ENCODE measurements around the gene SLC25A52. TPM values are rescaled to one million over a fixed set of nuclear protein-coding genes. Genes with fewer than 3 reads are reported as not detected.

The SLC25A52 gene
- total and polyA plus RNA-seq, 2 donors (not counting 3 experiments of a cell fraction or from before 2014, with no cell fraction given) = 0.06 TPM; not detected in 1

DNA sequence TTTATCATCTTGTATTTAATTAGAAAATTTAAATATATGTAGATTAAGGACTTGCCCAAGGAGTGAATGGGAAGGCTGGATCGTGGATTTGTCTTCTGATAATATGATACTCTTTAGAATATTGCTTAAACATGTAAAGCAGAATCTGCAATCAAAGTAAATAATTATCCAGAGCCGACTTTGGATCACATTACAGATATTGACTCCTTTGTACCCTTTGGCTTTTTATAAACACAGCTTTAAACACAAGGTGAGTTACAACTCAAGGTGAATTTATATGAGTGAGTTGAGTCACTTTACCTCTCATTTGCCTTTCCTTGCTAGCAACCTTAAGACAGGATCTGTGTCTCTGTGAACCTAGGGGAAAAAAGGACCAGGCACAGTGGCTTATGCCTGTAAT, 37.7 kb upstream of the SLC25A52 start:
- FAIRE-seq (no peak), DNase-seq (ENCODE audit: low read depth, low spot score) (no peak)
- H3K4me1 ChIP-seq (ENCODE audit: control insufficient read depth, extremely low read depth, insufficient read depth, low read length) = no peaks in the 10 kb centered on the region
- H3K27me3 ChIP-seq (ENCODE audit: control insufficient read depth in 2 of 2, insufficient read depth in 2 of 2, low read length in 2 of 2) = peaks cover 0 to 1% of the 10 kb centered on the region in 2 experiments
- H3K9me3 ChIP-seq (replicated peaks; ENCODE audit: control insufficient read depth, insufficient read depth, low read length) = no peaks in the 10 kb centered on the region
- no peak overlapping the region for H3K27ac ChIP-seq (ENCODE audit: insufficient read depth, low read depth, low read length)
- no peaks in the 10 kb centered on the region for H4K20me1 ChIP-seq (replicated peaks; ENCODE audit: control insufficient read depth, extremely low read depth, insufficient read depth, low read length)
- H2AFZ ChIP-seq (ENCODE audit: low read depth, low read length) = no peak overlapping the region
- TF ChIP-seq EZH2 (IDR thresholded peaks at IDR 0.05; ENCODE audit: borderline replicate concordance, low read depth, low read length, severe bottlenecking) = no peak
- TF ChIP-seq POLR2A (IDR thresholded peaks at IDR 0.05; ENCODE audit: low read depth, low read length) = no peak
- TF ChIP-seq, protein P1, sequence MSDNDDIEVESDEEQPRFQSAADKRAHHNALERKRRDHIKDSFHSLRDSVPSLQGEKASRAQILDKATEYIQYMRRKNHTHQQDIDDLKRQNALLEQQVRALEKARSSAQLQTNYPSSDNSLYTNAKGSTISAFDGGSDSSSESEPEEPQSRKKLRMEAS (IDR thresholded peaks at IDR 0.05; ENCODE audit: insufficient read depth, insufficient read length) = no peak
- no peak for TF ChIP-seq GATA2 (IDR thresholded peaks at IDR 0.05; ENCODE audit: insufficient read depth, insufficient read length, low read depth, low read length)
- no peak for TF ChIP-seq MYC (IDR thresholded peaks at IDR 0.05; ENCODE audit: low read depth, low read length)
- TF ChIP-seq, protein P2, sequence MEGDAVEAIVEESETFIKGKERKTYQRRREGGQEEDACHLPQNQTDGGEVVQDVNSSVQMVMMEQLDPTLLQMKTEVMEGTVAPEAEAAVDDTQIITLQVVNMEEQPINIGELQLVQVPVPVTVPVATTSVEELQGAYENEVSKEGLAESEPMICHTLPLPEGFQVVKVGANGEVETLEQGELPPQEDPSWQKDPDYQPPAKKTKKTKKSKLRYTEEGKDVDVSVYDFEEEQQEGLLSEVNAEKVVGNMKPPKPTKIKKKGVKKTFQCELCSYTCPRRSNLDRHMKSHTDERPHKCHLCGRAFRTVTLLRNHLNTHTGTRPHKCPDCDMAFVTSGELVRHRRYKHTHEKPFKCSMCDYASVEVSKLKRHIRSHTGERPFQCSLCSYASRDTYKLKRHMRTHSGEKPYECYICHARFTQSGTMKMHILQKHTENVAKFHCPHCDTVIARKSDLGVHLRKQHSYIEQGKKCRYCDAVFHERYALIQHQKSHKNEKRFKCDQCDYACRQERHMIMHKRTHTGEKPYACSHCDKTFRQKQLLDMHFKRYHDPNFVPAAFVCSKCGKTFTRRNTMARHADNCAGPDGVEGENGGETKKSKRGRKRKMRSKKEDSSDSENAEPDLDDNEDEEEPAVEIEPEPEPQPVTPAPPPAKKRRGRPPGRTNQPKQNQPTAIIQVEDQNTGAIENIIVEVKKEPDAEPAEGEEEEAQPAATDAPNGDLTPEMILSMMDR (IDR thresholded peaks at IDR 0.05; ENCODE audit: extremely low read depth in 1 of 2, insufficient read depth in 1 of 2, low read depth in 1 of 2, low read length in 2 of 2) = no peak
- TF ChIP-seq FOS (IDR thresholded peaks at IDR 0.05; ENCODE audit: borderline replicate concordance, insufficient read depth, low read length) = no peak
- TF ChIP-seq POLR2AphosphoS5 (IDR thresholded peaks at IDR 0.05; ENCODE audit: insufficient read depth, low read depth, low read length) = no peak
- TF ChIP-seq JUN (IDR thresholded peaks at IDR 0.05; ENCODE audit: borderline replicate concordance, insufficient read depth, insufficient read length, low read depth) = no peak
- no peaks in the 10 kb centered on the region for H3K79me2 ChIP-seq (ENCODE audit: control insufficient read depth, insufficient read depth, low read length)
- H3K36me3 ChIP-seq (ENCODE audit: control insufficient read depth in 2 of 2, extremely low read depth in 1 of 2, insufficient read depth in 2 of 2, low read length in 2 of 2) = no peaks in the 10 kb centered on the region
- H3K9me1 ChIP-seq (replicated peaks; ENCODE audit: control insufficient read depth, extremely low read depth, insufficient read depth, low read length) = no peaks in the 10 kb centered on the region
- no peak overlapping the region for H3K4me2 ChIP-seq (ENCODE audit: insufficient read depth, low read length)
- ChIA-PET POLR2A (no interaction called here), CTCF (no interaction called here)
- intact Hi-C loops (cut with micrococcal nuclease) = no loop called here
- no peak overlapping the region for H3K9ac ChIP-seq (replicated peaks; ENCODE audit: extremely low read depth, insufficient read depth, low read length)
- H3K4me3 ChIP-seq (replicated peaks in 1 of 3; ENCODE audit: insufficient read depth in 1 of 3, low read depth in 1 of 3, low read length in 3 of 3) = no peak overlapping the region
- no TSS peak for BruUV-seq (replicated peaks)
- dilution Hi-C loops (cut with MboI; ENCODE audit: extremely low pct_ligation_motif_present, low sequenced_read_pairs) = no loop called here
